Heart left ventricle (tissue), 16 donors: ENCODE measurements around the gene AGO3. TPM values are rescaled to one million over a fixed set of nuclear protein-coding genes. Genes with fewer than 3 reads are reported as not detected.
A peak's percentile ranks its signal among the peaks of the same experiment; 100 is the strongest.

Experiments
- ATAC-seq, 4 donors: fragments of 200-7000 bp; cut with Tn5 transposase; one replicate each; pipeline ENCODE4 v1.9.1; 2020 to 2022; ENCODE audit warnings: moderate library complexity in 4 of 4, mild to moderate bottlenecking in 3 of 4, moderate number of reproducible peaks in 1 of 4
- DNase-seq, 5 donors: peaks; one replicate each; pipeline ENCODE4 v3.0.0-alpha.2; 2020
- H3K27ac ChIP-seq, 12 donors: fragments of 200-600 bp; sonication (generic) in 4 of 12; one replicate each; pipeline versions ENCODE4 v1.5.0 to v1.8.0; 2016 to 2022; ENCODE audit warnings: mild to moderate bottlenecking in 2 of 12
- H3K27me3 ChIP-seq, 9 donors: fragments of 200-600 bp; sonication (generic) in 2 of 9; one replicate each; pipeline versions ENCODE4 v1.5.1 to v1.8.0; 2016 to 2022; ENCODE audit warnings: mild to moderate bottlenecking in 3 of 9
- H3K36me3 ChIP-seq, 9 donors: fragments of 200-600 bp; sonication (generic) in 2 of 9; one replicate each; pipeline versions ENCODE4 v1.5.0 to v1.8.0; 2018 to 2022; ENCODE audit warnings: mild to moderate bottlenecking in 2 of 9
- H3K4me1 ChIP-seq, 12 donors: fragments of 200-600 bp; sonication (generic) in 4 of 12; one replicate each; pipeline versions ENCODE4 v1.5.0 to v1.8.0; 2016 to 2022; ENCODE audit warnings: mild to moderate bottlenecking in 3 of 12
- H3K4me3 ChIP-seq, 12 donors: fragments of 200-600 bp; sonication (generic) in 4 of 12; one replicate each; pipeline versions ENCODE4 v1.5.0 to v1.8.0; 2017 to 2022; ENCODE audit warnings: mild to moderate bottlenecking in 9 of 12, moderate library complexity in 4 of 12
- H3K9me3 ChIP-seq, 12 donors: fragments of 200-600 bp; sonication (generic) in 4 of 12; one replicate each; pipeline versions ENCODE4 v1.5.0 to v1.8.0; 2016 to 2022; ENCODE audit warnings: mild to moderate bottlenecking in 1 of 12
- CTCF ChIP-seq, 12 donors: fragments of 200-600 bp; sonication (generic) in 4 of 12; IDR thresholded peaks; one replicate each; pipeline versions ENCODE4 v1.5.0 to v1.8.0; 2018 to 2022; ENCODE audit warnings: antibody characterized with exemption in 12 of 12, mild to moderate bottlenecking in 5 of 12
- POLR2A ChIP-seq, 2 donors: fragments of 450-650 bp; IDR thresholded peaks; one replicate each; pipeline ENCODE4 v1.6.1; 2017; ENCODE audit warnings: antibody characterized with exemption in 2 of 2, mild to moderate bottlenecking in 2 of 2, moderate library complexity in 2 of 2
- WGBS, 4 donors: extraction: QIAGEN DNeasy Blood & Tissue Kit in 2 of 4; methylation state at CpG; one replicate each; pipeline versions ENCODE4 v1.1.5 to v1.1.7; 2013 to 2018; 5-methylcytosine and 5-hydroxymethylcytosine counted together
- intact Hi-C, 10 donors: fragments of 100-400 bp; cut with DNase I; formaldehyde crosslinking; loops; one replicate each; pipeline versions ENCODE4 v1.11.1 to v1.14.2; 2022
- polyA plus RNA-seq, 2 donors: library from polyadenylated mRNA; stranded (reverse); fragments of 200-250 nt; gene quantifications; one replicate each; pipeline ENCODE4 v1.2.3, GENCODE V29; 2013
- total RNA-seq, 9 donors: library from RNA; depleted of rRNA in 2 of 9; stranded (reverse); fragments of >200 nt in 2 of 9; fragmentation: NEBNext Ultra II Directional in 3 of 9; extraction: Animal tissue kit (Norgen Biotek cat#: 25700) in 3 of 9; gene quantifications; one replicate each; pipeline versions ENCODE4 v1.1.0 to v1.2.4, GENCODE V29; 2016 to 2023
- donor health status: ischemic (EF 13 %, LVEDD 7.1; RV severe dilation, severe dysfunction).
- donor health status: healthy with polysubstance abuse.
- donor health status: DM: no; HTN: yes; CAD: no.
- donor health status: DM: no; HTN: no; CAD: no.
- donor health status: ischemic (EF 25% LVEDD 6.9; RV normal size, moderate dysfunction).
- donor health status: ischemic (EF 25% LVEDD 5.7; RV mildly dilated, moderate dysfunction).
- donor health status: healthy.
- donor health status: DM: yes; HTN: yes; CAD: no.
- donor health status: ischemic (EF 35%, LVEDD 5.7; RV mildly dilated, moderate dysfunction).
- donor health status: nonischemic (EF 11% LVEDD 7.7; RV severe dilation, severe dysfunction).
- donor health status: DM: yes; HTN: yes; CAD: no.
- donor health status: PGD.
- donor health status: ischemic (EF 29% LVEDD 5.4; RV normal size, mild dysfunction).
- donor health status: nonischemic (EF 23%, LVEDD 6.1; RV moderate dilation, normal function).

The AGO3 gene
- total and polyA plus RNA-seq, 11 donors: 2.8 to 18.8 (median 12.2) TPM

DNA sequence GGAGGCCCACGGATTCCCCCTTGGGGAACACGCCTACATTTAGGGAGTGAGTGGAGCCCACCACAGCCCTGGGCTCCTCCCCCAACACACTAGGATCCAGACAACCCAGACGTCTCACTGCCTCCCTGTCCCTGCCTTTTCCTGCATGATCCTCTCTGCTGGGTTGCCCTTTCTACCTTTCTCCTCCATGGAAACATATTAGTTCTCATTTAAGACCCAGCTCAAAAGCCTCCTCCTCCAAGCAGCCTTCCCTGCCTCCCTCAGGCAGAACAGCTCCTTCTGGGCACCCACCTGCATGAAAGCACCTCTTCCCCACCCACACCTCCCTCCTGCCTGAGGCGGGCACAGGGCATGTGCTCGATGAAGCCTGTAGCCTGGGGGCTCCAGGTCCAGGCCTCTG, 183.5 kb downstream of the AGO3 start:
- intact Hi-C loops: no loop called here
- 67 to 79% (median 69%) methylated on average over 5 of the region's 5 CpGs for WGBS, 4 donors
- no peaks in the 10 kb centered on the region for H3K27me3 ChIP-seq
- no peaks in the 10 kb centered on the region for H3K36me3 ChIP-seq
- H3K9me3 ChIP-seq: no peaks in the 10 kb centered on the region
- DNase-seq: no peak
- no peak for ATAC-seq
- no peak overlapping the region for H3K4me3 ChIP-seq
- H3K4me1 ChIP-seq: peaks cover 0 to 15% (median 0%) of the 10 kb centered on the region in 12 donors
- H3K27ac ChIP-seq: peak overlapping the region in 1 of 12 donors; percentile 72
- no peak for TF ChIP-seq POLR2A (IDR thresholded peaks at IDR 0.05)
- no peak for TF ChIP-seq CTCF (IDR thresholded peaks at IDR 0.05)

- TF ChIP-seq POLR2A (IDR thresholded peaks at IDR 0.05) (no peak), CTCF (IDR thresholded peaks at IDR 0.05) (no peak)
- DNase-seq: no peak
- WGBS, 4 donors: 62 to 87% (median 63%) methylated on average over 7 to 18 of the region's 18 CpGs
- Histone ChIP-seq H3K4me1 (peaks cover 0 to 23% (median 0%) of the 10 kb centered on the region in 12 donors), H3K4me3 (no peak overlapping the region), H3K9me3 (no peaks in the 10 kb centered on the region), H3K27ac (peak overlapping the region in 5 of 12 donors; percentile 23 to 72 (median 37)), H3K27me3 (no peaks in the 10 kb centered on the region), H3K36me3 (no peaks in the 10 kb centered on the region)
- ATAC-seq: peak; percentile 25 to 72 (median 64)
- intact Hi-C loops: no loop called here
Measured at GRCh38 chr1:36115200-36115669, 184.3 kb downstream of the AGO3 start.

- H3K27ac ChIP-seq: peak overlapping the region in 1 of 12 donors; percentile 34
- 62 to 73% (median 70%) methylated on average over 5 of the region's 5 CpGs for WGBS, 4 donors
- no peaks in the 10 kb centered on the region for H3K27me3 ChIP-seq
- no peak overlapping the region for H3K4me3 ChIP-seq
- H3K9me3 ChIP-seq: no peaks in the 10 kb centered on the region
- intact Hi-C loops: no loop called here
- H3K4me1 ChIP-seq: peaks cover 0 to 23% (median 0%) of the 10 kb centered on the region in 12 donors
- DNase-seq: no peak
- H3K36me3 ChIP-seq: no peaks in the 10 kb centered on the region
- TF ChIP-seq POLR2A (IDR thresholded peaks at IDR 0.05) (no peak), CTCF (IDR thresholded peaks at IDR 0.05) (no peak)
- ATAC-seq: peak in 3 of 4 donors; percentile 12 to 32 (median 29)
Measured at GRCh38 chr1:36115931-36116330, 185.0 kb downstream of the AGO3 start.

- Histone ChIP-seq H3K27me3 (no peaks in the 10 kb centered on the region), H3K27ac (no peak overlapping the region), H3K9me3 (no peaks in the 10 kb centered on the region), H3K4me1 (peaks cover 0 to 23% (median 0%) of the 10 kb centered on the region in 12 donors), H3K36me3 (no peaks in the 10 kb centered on the region), H3K4me3 (no peak overlapping the region)
- WGBS, 4 donors: 88 to 92% (median 91%) methylated on average over 5 of the region's 5 CpGs
- TF ChIP-seq CTCF (IDR thresholded peaks at IDR 0.05) (no peak), POLR2A (IDR thresholded peaks at IDR 0.05) (no peak)
- DNase-seq (no peak), ATAC-seq (no peak)
- intact Hi-C loops: no loop called here
Measured at GRCh38 chr1:36116901-36117300, 186.0 kb downstream of the AGO3 start.
